HepG2 (cell line): ENCODE measurements around the gene PRR23B. TPM values are rescaled to one million over a fixed set of nuclear protein-coding genes. Genes with fewer than 3 reads are reported as not detected.

Source experiments
- ATAC-seq: fragments of 200-7000 bp; cut with Tn5 transposase; 3 replicates; pipeline ENCODE4 v1.9.1; 2020; ENCODE audit warnings: mild to moderate bottlenecking, moderate library complexity
- BruUV-seq: library from RNA; stranded (reverse); fragments of 400-500 nt; replicated peaks from 2 replicates; lab custom pipeline; 2021; lab: Mats Ljungman, UMichigan
- CTCF ChIA-PET: fragments of 300-600 bp; formaldehyde crosslinking; extraction: SDS; loops from one replicate; lab custom pipeline; 2021; ENCODE audit warnings: low total read pairs, inconsistent platforms, low intra/inter-chr PET ratio; lab: Yijun Ruan, JAX
- POLR2A ChIA-PET: fragments of 350-600 bp; sonication (Branson Sonifier 250); formaldehyde crosslinking; loops from one replicate; lab custom pipeline; 2020; ENCODE audit warnings: antibody characterized with exemption, inconsistent platforms; lab: Yijun Ruan, JAX
- DNase-seq: peaks from one replicate; pipeline ENCODE4 v3.0.0-alpha.2; 2015; ENCODE audit warnings: low spot score
- FAIRE-seq: peaks from 3 replicates; lab custom pipeline; 2011; peaks lifted over from hg19 to GRCh38; lab: Jason Lieb, UNC
- H2AFZ ChIP-seq: one replicate; pipeline ENCODE4 v1.6.1; 2011; ENCODE audit warnings: low read length, inconsistent platforms
- H3K27ac ChIP-seq: fragments of 300-600 bp; 3 replicates; pipeline ENCODE4 v1.8.0; 2011; ENCODE audit warnings: mixed run types, mild to moderate bottlenecking, mixed read lengths, low read length, inconsistent platforms; ENCODE audit not compliant: insufficient read depth; ENCODE audit errors: extremely low read length
- H3K27me3 ChIP-seq, 2 experiments: fragments of 200-600 bp in 1 of 2; 2 replicates in 1 of 2; 3 replicates in 1 of 2; pipeline versions ENCODE4 v1.6.0 to v1.8.0; 2011; ENCODE audit warnings: low read length in 2 of 2, mild to moderate bottlenecking in 2 of 2, moderate library complexity in 2 of 2, inconsistent platforms in 1 of 2; ENCODE audit not compliant: insufficient read depth in 2 of 2, control insufficient read depth in 1 of 2
- H3K36me3 ChIP-seq, 2 experiments: fragments of 200-600 bp in 1 of 2; replicated peaks in 1 of 2; 2 replicates in 1 of 2; 3 replicates in 1 of 2; pipeline versions ENCODE4 v1.5.1 to v1.8.0; 2011; ENCODE audit warnings: low read length in 2 of 2, inconsistent platforms in 1 of 2; ENCODE audit not compliant: insufficient read depth in 2 of 2, control insufficient read depth in 1 of 2
- H3K4me1 ChIP-seq: 2 replicates; pipeline ENCODE4 v1.5.1; 2012; ENCODE audit warnings: low read length, inconsistent platforms; ENCODE audit not compliant: insufficient read depth
- H3K4me2 ChIP-seq: 2 replicates; pipeline ENCODE4 v1.6.0; 2011; ENCODE audit warnings: low read depth, low read length, inconsistent platforms
- H3K4me3 ChIP-seq, 3 experiments: fragments of 200-600 bp in 1 of 3; sonication (generic), shearing (Covaris generic) in 1 of 3; replicated peaks in 1 of 3; 2 replicates each; pipeline ENCODE4 v1.5.1; 2011 to 2016; ENCODE audit warnings: low read length in 3 of 3, inconsistent platforms in 2 of 3, low read depth in 2 of 3, mild to moderate bottlenecking in 2 of 3, control low read depth in 1 of 3, mixed read lengths in 1 of 3; ENCODE audit not compliant: insufficient read depth in 1 of 3
- H3K79me2 ChIP-seq: one replicate; pipeline ENCODE4 v1.6.1; 2011; ENCODE audit warnings: low read length, inconsistent platforms; ENCODE audit not compliant: insufficient read depth
- H3K9ac ChIP-seq: 2 replicates; pipeline ENCODE4 v1.6.0; 2011; ENCODE audit warnings: mild to moderate bottlenecking, low read depth, low read length, inconsistent platforms; ENCODE audit not compliant: insufficient read depth
- H3K9me3 ChIP-seq: 2 replicates; pipeline ENCODE4 v1.5.1; 2012; ENCODE audit warnings: mild to moderate bottlenecking, low read length
- H4K20me1 ChIP-seq: 2 replicates; pipeline ENCODE4 v1.6.0; 2011; ENCODE audit warnings: inconsistent platforms, mild to moderate bottlenecking, low read length, moderate library complexity; ENCODE audit not compliant: insufficient read depth
- CEBPB ChIP-seq: IDR thresholded peaks from 2 replicates; pipeline ENCODE4 v1.6.1; 2011; ENCODE audit warnings: low read depth, low read length, improper control_type of control experiment, borderline replicate concordance
- CEBPG ChIP-seq: IDR thresholded peaks from 2 replicates; pipeline ENCODE4 v1.6.1; 2016
- HINFP ChIP-seq: sonication (generic); formaldehyde crosslinking; IDR thresholded peaks from 2 replicates; pipeline ENCODE4 v1.4.0; 2020; ENCODE audit warnings: low read depth, mild to moderate bottlenecking, missing genetic modification reagents
- ZBTB49 ChIP-seq: sonication (generic); formaldehyde crosslinking; IDR thresholded peaks from 2 replicates; pipeline ENCODE4 v1.4.0; 2020; ENCODE audit warnings: missing genetic modification reagents, borderline replicate concordance
- WGBS: methylation state at CpG from one replicate; pipeline ENCODE4 v1.1.6; 2017; ENCODE audit warnings: low lambda C conversion rate; 5-methylcytosine and 5-hydroxymethylcytosine counted together
- in situ Hi-C: cut with HindIII; loops from 2 replicates; pipeline ENCODE4 v1.10.0; 2017; ENCODE audit warnings: low pct_unique_long_range_greater_than_20kb; ENCODE audit not compliant: extremely low pct_ligation_motif_present
- intact Hi-C: fragments of 100-400 bp; cut with micrococcal nuclease; formaldehyde crosslinking; loops from one replicate; pipeline ENCODE4 v1.10.0; 2022; ENCODE audit not compliant: unreplicated experiment
- polyA plus RNA-seq, 8 experiments: library from polyadenylated mRNA; depleted of rRNA in 3 of 8; stranded (reverse) in 7 of 8; unstranded in 1 of 8; fragments of >200 nt; fragmentation: Illumina TruSeq in 4 of 8; extraction: Trizol in 4 of 8; gene quantifications; 2 replicates each; pipeline versions ENCODE4 v1.2.1 to v1.2.3, GENCODE V29; 2011 to 2016; ENCODE audit warnings: low read depth in 4 of 8, missing spikeins in 1 of 8, mixed read lengths in 1 of 8; ENCODE audit not compliant: insufficient read depth in 1 of 8
- total RNA-seq, 5 experiments: library from RNA; depleted of rRNA; stranded (reverse); fragments of >200 nt; fragmentation: Illumina TruSeq; extraction: Trizol; gene quantifications; 2 replicates each; pipeline ENCODE4 v1.2.3, GENCODE V29; 2016; ENCODE audit warnings: low read depth in 1 of 5

Gene PRR23B
- total and polyA plus RNA-seq, 2 of the 13 experiments (the other 11 are each of a cell fraction or from before 2014, with no cell fraction given), result not detected

DNA sequence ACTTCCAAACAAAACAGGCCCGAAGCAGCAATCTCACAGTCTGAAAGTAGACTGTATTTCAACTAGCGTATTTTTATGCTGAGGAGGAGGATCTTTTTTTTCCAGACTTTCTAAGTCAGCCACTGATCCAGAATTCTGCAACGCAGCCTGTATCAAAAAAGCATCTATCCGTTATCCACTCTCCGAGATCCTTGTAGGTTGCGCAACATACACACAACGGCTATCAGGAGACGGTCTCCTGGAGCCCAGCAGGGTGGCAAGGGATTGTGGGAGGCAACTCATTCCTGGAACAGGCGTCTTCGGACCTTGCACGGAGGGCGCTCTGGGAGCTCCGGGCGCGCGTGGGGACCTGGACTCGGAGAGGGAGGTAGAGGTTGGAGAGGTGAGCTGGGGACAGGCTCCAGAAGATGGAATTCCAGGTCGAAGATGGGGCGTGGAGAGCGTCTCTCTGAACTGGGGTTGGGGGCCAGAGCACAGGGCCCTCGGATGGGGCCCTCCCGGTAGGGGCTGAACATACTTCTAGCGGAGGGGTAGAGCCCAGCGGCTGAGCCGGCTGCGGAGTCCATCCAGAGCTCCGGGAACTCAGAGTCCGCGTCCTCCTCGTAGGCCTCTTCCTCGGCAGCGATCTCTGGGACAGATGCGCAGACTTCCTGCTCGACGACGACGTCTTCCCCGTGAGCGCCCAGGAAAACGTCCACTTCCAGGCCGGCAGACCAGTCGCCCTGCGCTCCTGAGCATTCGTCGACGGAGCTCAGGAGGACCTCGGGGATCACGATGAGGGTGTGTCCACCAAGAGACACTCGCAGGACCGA is 23.0 kb upstream of the PRR23B start:
- intact Hi-C loops, result no loop called here

More for the DNA sequence above, 23.0 kb upstream of the PRR23B start:
- Histone ChIP-seq H3K9me3 (no peaks in the 10 kb centered on the region), H3K9ac (no peak overlapping the region), H2AFZ (no peak overlapping the region), H3K4me1 (no peaks in the 10 kb centered on the region), H3K36me3 (no peaks in the 10 kb centered on the region), H3K4me2 (no peak overlapping the region), H3K79me2 (no peaks in the 10 kb centered on the region), H3K4me3 (no peak overlapping the region), H3K27ac (no peak overlapping the region), H3K27me3 (peaks cover 0 to 4% of the 10 kb centered on the region in 2 experiments; a peak in 1 of 5 replicates), H4K20me1 (no peaks in the 10 kb centered on the region)
- ATAC-seq, result no peak
- DNase-seq, result no peak
- WGBS, result 87% methylated on average over 42 of the region's 50 CpGs
- ChIA-PET CTCF (no interaction called here), POLR2A (no interaction called here)
- in situ Hi-C loops, result no loop called here
- BruUV-seq, result no TSS peak
- TF ChIP-seq CEBPB (peak; percentile 91), ZBTB49 (CRISPR knock-in tag) (no peak), CEBPG (CRISPR knock-in tag) (peak; percentile 35; the same call in 1 of the 2 replicates), HINFP (CRISPR knock-in tag) (no peak)
- FAIRE-seq, result no peak
